Thyroid gland (tissue), 4 donors: ENCODE results near the gene TRABD2B.

ENCODE experiments used
- CTCF ChIP-seq, 6 experiments: fragments of 200-600 bp in 3 of 6; fragments of 450-650 bp in 3 of 6; sonication (generic) in 3 of 6; IDR thresholded peaks; one replicate each; pipeline ENCODE4 v1.5.1; 2016 to 2019; ENCODE audit warnings: antibody characterized with exemption in 6 of 6, mild to moderate bottlenecking in 2 of 6, inconsistent platforms in 1 of 6, moderate library complexity in 1 of 6
- POLR2A ChIP-seq, 2 donors: fragments of 450-650 bp; IDR thresholded peaks; one replicate each; pipeline ENCODE4 v1.6.1; 2017; ENCODE audit warnings: antibody characterized with exemption in 2 of 2, mild to moderate bottlenecking in 2 of 2, moderate library complexity in 1 of 2

DNA sequence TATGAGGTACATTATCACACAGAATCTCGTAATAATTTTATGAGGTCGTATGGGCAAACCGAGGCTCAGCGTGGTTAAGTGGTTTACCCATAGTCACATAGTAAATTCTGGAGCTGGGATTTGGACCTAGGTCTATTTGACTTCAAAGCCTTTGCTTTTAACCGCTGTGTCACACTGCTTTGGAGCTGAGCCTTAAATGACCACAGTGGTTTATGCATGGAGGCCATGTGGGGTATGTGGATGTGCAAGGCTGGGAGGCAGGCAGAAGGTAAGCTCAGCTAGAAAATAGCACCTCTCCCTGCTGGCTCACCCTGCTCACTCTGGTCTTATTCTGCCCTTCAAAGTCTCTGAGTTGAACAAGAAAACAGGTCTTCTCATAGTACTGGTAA, 269.5 kb downstream of the TRABD2B start:
- TF ChIP-seq CTCF (IDR thresholded peaks at IDR 0.05) (no peak), POLR2A (IDR thresholded peaks at IDR 0.05) (no peak)
